ENCODE data around the gene MARCHF6. TPM values are rescaled to one million over a fixed set of nuclear protein-coding genes. Genes with fewer than 3 reads are reported as not detected.

The MARCHF6 gene
- total and polyA plus RNA-seq, 9 of the 15 experiments (the other 6 are each of a cell fraction or from before 2014, with no cell fraction given): 74.1 to 456 (median 116) TPM

GRCh38 chr5:10360686-10361085 is 7.2 kb downstream of the MARCHF6 start:
- ATAC-seq (no peak), DNase-seq (ENCODE audit: extremely low read depth in 1 of 4, low spot score in 3 of 4) (no peak), FAIRE-seq (no peak)
- Histone ChIP-seq H2AFZ (ENCODE audit: low read depth, low read length) (no peak overlapping the region), H3K36me3 (ENCODE audit: control insufficient read depth, insufficient read depth, low read length) (peaks cover 51% of the 10 kb centered on the region), H3K4me3 (no peak overlapping the region), H3K4me1 (replicated peaks in 1 of 2; ENCODE audit: control insufficient read depth in 2 of 2, insufficient read depth in 2 of 2, low read length in 2 of 2) (peaks cover 15 to 27% of the 10 kb centered on the region in 2 experiments), H4K20me1 (replicated peaks; ENCODE audit: control insufficient read depth, insufficient read depth, low read length) (peaks cover 45% of the 10 kb centered on the region), H3K27me3 (ENCODE audit: control insufficient read depth in 2 of 2, insufficient read depth in 2 of 2, low read length in 2 of 2) (no peaks in the 10 kb centered on the region), H3K4me2 (ENCODE audit: insufficient read depth, low read length) (no peak overlapping the region), H3K9ac (ENCODE audit: insufficient read depth in 1 of 2, low read depth in 2 of 2, low read length in 2 of 2) (peak overlapping the region in 1 of 2 experiments; percentile 18; a peak in 1 of 4 replicates), H3K9me3 (replicated peaks; ENCODE audit: control insufficient read depth, insufficient read depth, low read depth, low read length) (no peaks in the 10 kb centered on the region), H3K79me2 (ENCODE audit: control insufficient read depth, insufficient read depth, low read length) (peaks cover 99% of the 10 kb centered on the region), H3K9me1 (ENCODE audit: control insufficient read depth, insufficient read depth, low read length) (peaks cover 6% of the 10 kb centered on the region), H3K27ac (ENCODE audit: extremely low read depth, low read depth, low read length) (no peak overlapping the region; the same call in 2 of the 3 replicates)
- ChIA-PET CTCF (ENCODE audit: low intra/inter-chr PET ratio) (no interaction called here), POLR2A (interaction anchor here (0.7 kb wide), 1 partner anchor 66 kb away, joined by 3 read pairs; no protein-coding TSS in a partner anchor)
- no TSS peak for BruUV-seq (replicated peaks)
- TF ChIP-seq NKRF (IDR thresholded peaks at IDR 0.05; ENCODE audit: borderline replicate concordance): no peak
- in situ Hi-C loops (cut with MboI) (no loop called here), intact Hi-C loops (cut with micrococcal nuclease) (no loop called here)

- intact Hi-C loops (cut with micrococcal nuclease): loop anchor here (1.0 to 2.0 kb wide), 2 partner anchors 45 to 79 kb away; no protein-coding TSS in a partner anchor
- no TSS peak for BruUV-seq (replicated peaks)
- POLR2A ChIA-PET: interaction anchor here (0.6 to 4.7 kb wide), 12 partner anchors 9 to 204 kb away, joined by 3 to 38 read pairs (median 4); partner anchors contain the start of gene MARCHF6
- H3K27ac ChIP-seq (ENCODE audit: extremely low read depth, low read depth, low read length): no peak overlapping the region
- no peaks in the 10 kb centered on the region for H3K27me3 ChIP-seq (ENCODE audit: control insufficient read depth in 2 of 2, insufficient read depth in 2 of 2, low read length in 2 of 2)
- ATAC-seq (no peak), FAIRE-seq (no peak), DNase-seq (ENCODE audit: extremely low read depth in 1 of 4, low spot score in 3 of 4) (no peak)
- no peaks in the 10 kb centered on the region for H3K9me3 ChIP-seq (replicated peaks; ENCODE audit: control insufficient read depth, insufficient read depth, low read depth, low read length)
- peaks cover 55% of the 10 kb centered on the region for H3K36me3 ChIP-seq (ENCODE audit: control insufficient read depth, insufficient read depth, low read length)
- 82% methylated on average over 3 of the region's 3 CpGs for WGBS (ENCODE audit: insufficient coverage, low coverage, missing lambda C conversion rate)
- H3K4me1 ChIP-seq (replicated peaks in 1 of 2; ENCODE audit: control insufficient read depth in 2 of 2, insufficient read depth in 2 of 2, low read length in 2 of 2): peaks cover 15 to 16% of the 10 kb centered on the region in 2 experiments; a peak in 4 of 5 replicates
- no peak overlapping the region; a peak in 1 of 4 replicates for H3K9ac ChIP-seq (ENCODE audit: insufficient read depth in 1 of 2, low read depth in 2 of 2, low read length in 2 of 2)
- CTCF ChIA-PET (ENCODE audit: low intra/inter-chr PET ratio): interaction anchor here (1.4 kb wide), 1 partner anchor 80 kb away, joined by 11 read pairs; no protein-coding TSS in a partner anchor
- in situ Hi-C loops (cut with MboI): no loop called here
- peaks cover 99% of the 10 kb centered on the region for H3K79me2 ChIP-seq (ENCODE audit: control insufficient read depth, insufficient read depth, low read length)
- H3K9me1 ChIP-seq (ENCODE audit: control insufficient read depth, insufficient read depth, low read length): peaks cover 9% of the 10 kb centered on the region
- H3K4me3 ChIP-seq: no peak overlapping the region
- peaks cover 39% of the 10 kb centered on the region for H4K20me1 ChIP-seq (replicated peaks; ENCODE audit: control insufficient read depth, insufficient read depth, low read length)
- H3K4me2 ChIP-seq (ENCODE audit: insufficient read depth, low read length): no peak overlapping the region
- H2AFZ ChIP-seq (ENCODE audit: low read depth, low read length): no peak overlapping the region
- TF ChIP-seq ZNF512 (tag; IDR thresholded peaks at IDR 0.05) (no peak), PHF21A (IDR thresholded peaks at IDR 0.05; ENCODE audit: borderline replicate concordance, low read depth) (no peak), ZNF239 (CRISPR knock-in tag; IDR thresholded peaks at IDR 0.05) (no peak), DLX4 (CRISPR knock-in tag; IDR thresholded peaks at IDR 0.05) (no peak), BRD4 (IDR thresholded peaks at IDR 0.05) (no peak), POLR2AphosphoS5 (IDR thresholded peaks at IDR 0.05; ENCODE audit: control insufficient read depth, insufficient read depth, low read depth, low read length) (peak; percentile 24; the same call in 1 of the 2 replicates)
- TF ChIP-seq, protein P1, sequence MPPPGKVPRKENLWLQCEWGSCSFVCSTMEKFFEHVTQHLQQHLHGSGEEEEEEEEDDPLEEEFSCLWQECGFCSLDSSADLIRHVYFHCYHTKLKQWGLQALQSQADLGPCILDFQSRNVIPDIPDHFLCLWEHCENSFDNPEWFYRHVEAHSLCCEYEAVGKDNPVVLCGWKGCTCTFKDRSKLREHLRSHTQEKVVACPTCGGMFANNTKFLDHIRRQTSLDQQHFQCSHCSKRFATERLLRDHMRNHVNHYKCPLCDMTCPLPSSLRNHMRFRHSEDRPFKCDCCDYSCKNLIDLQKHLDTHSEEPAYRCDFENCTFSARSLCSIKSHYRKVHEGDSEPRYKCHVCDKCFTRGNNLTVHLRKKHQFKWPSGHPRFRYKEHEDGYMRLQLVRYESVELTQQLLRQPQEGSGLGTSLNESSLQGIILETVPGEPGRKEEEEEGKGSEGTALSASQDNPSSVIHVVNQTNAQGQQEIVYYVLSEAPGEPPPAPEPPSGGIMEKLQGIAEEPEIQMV (tag; conservative IDR thresholded peaks at IDR 0.05; ENCODE audit: low read depth): no peak
Observed at GRCh38 chr5:10363519-10364185, 10.2 kb downstream of the MARCHF6 start.
